ENCODE results near the gene GJB2.

DNA sequence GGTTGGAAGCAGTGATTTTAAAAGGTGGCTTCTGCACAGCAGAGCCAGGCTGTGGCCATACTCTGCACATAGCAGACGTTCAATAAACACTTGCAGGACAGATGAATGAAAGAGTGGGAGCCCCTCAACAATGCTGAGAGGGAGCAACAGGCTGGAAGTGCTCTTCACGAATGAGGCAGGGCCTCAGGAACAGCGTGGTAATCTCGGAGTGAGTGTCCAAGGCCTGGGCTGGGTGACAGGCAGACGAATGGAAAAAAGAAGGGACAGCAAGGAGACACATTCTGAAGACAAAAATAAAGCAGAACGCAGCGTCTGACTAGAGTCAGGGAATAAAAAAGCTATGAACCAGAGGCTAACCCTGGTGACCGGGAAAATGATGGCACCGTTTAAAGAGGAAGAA is 43.0 kb downstream of the GJB2 start:
- TF ChIP-seq POLR2A (IDR thresholded peaks at IDR 0.05) (no peak), POLR2AphosphoS5 (IDR thresholded peaks at IDR 0.05) (no peak)
- TF ChIP-seq, protein P1, sequence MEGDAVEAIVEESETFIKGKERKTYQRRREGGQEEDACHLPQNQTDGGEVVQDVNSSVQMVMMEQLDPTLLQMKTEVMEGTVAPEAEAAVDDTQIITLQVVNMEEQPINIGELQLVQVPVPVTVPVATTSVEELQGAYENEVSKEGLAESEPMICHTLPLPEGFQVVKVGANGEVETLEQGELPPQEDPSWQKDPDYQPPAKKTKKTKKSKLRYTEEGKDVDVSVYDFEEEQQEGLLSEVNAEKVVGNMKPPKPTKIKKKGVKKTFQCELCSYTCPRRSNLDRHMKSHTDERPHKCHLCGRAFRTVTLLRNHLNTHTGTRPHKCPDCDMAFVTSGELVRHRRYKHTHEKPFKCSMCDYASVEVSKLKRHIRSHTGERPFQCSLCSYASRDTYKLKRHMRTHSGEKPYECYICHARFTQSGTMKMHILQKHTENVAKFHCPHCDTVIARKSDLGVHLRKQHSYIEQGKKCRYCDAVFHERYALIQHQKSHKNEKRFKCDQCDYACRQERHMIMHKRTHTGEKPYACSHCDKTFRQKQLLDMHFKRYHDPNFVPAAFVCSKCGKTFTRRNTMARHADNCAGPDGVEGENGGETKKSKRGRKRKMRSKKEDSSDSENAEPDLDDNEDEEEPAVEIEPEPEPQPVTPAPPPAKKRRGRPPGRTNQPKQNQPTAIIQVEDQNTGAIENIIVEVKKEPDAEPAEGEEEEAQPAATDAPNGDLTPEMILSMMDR (IDR thresholded peaks at IDR 0.05) = no peak

Measured in prostate gland (tissue), 2 donors.